CD4-positive, alpha-beta memory T cell (primary cell): Measurements from ENCODE around the gene GSK3B. TPM values are rescaled to one million over a fixed set of nuclear protein-coding genes. Genes with fewer than 3 reads are reported as not detected.

ENCODE experiments used
- CTCF ChIA-PET: fragments of 350-600 bp; sonication (Branson Sonifier 250); formaldehyde crosslinking; loops from one replicate; lab custom pipeline; 2021; ENCODE audit warnings: inconsistent platforms; ENCODE audit not compliant: partially characterized antibody; lab: Charles Lee
- POLR2A ChIA-PET: fragments of 350-600 bp; sonication (Branson Sonifier 250); formaldehyde crosslinking; loops from one replicate; lab custom pipeline; 2021; ENCODE audit not compliant: partially characterized antibody; lab: Charles Lee
- DNase-seq, 5 donors: peaks; one replicate each; pipeline versions ENCODE4 v3.0.0 to v3.0.0-alpha.2; 2020 to 2022; ENCODE audit warnings: mixed read lengths in 1 of 5
- H3K27ac ChIP-seq: one replicate; pipeline ENCODE4 v1.7.0; 2013; ENCODE audit warnings: low read depth, low read length
- H3K27me3 ChIP-seq: 2 replicates; pipeline ENCODE4 v1.7.0; 2013; ENCODE audit warnings: mild to moderate bottlenecking, low read length, moderate library complexity; ENCODE audit not compliant: insufficient read depth
- H3K36me3 ChIP-seq: 2 replicates; pipeline ENCODE4 v1.7.0; 2013; ENCODE audit warnings: mild to moderate bottlenecking, low read length, moderate library complexity; ENCODE audit not compliant: insufficient read depth
- H3K4me1 ChIP-seq: 2 replicates; pipeline ENCODE4 v1.7.0; 2013; ENCODE audit warnings: mild to moderate bottlenecking, low read length, moderate library complexity; ENCODE audit not compliant: insufficient read depth
- H3K4me3 ChIP-seq, 2 donors: one replicate each; pipeline ENCODE4 v1.7.0; 2013; ENCODE audit warnings: low read length in 2 of 2, mild to moderate bottlenecking in 1 of 2
- H3K9me3 ChIP-seq, 2 donors: one replicate each; pipeline ENCODE4 v1.7.0; 2013; ENCODE audit warnings: low read length in 2 of 2, control low read depth in 1 of 2; ENCODE audit not compliant: control insufficient read depth in 1 of 2
- H3K27ac Mint-ChIP-seq, 7 donors: one replicate each; pipeline ENCODE4 v1.8.0; 2020 to 2021; ENCODE audit warnings: mixed read lengths in 7 of 7, mild to moderate bottlenecking in 6 of 7, inconsistent platforms in 3 of 7, moderate library complexity in 3 of 7
- H3K27me3 Mint-ChIP-seq, 2 donors: one replicate each; pipeline ENCODE4 v1.8.0; 2020 to 2021; ENCODE audit warnings: mixed read lengths in 2 of 2
- H3K36me3 Mint-ChIP-seq, 2 donors: one replicate each; pipeline ENCODE4 v1.8.0; 2020 to 2021; ENCODE audit warnings: mixed read lengths in 2 of 2, inconsistent platforms in 1 of 2, mild to moderate bottlenecking in 1 of 2
- H3K4me1 Mint-ChIP-seq, 4 donors: one replicate each; pipeline ENCODE4 v1.8.0; 2020 to 2021; ENCODE audit warnings: mixed read lengths in 4 of 4, mild to moderate bottlenecking in 1 of 4
- H3K4me3 Mint-ChIP-seq, 8 donors: one replicate each; pipeline ENCODE4 v1.8.0; 2020 to 2021; ENCODE audit warnings: mixed read lengths in 8 of 8, mild to moderate bottlenecking in 7 of 8, moderate library complexity in 6 of 8, inconsistent platforms in 3 of 8
- H3K9me3 Mint-ChIP-seq, 8 donors: one replicate each; pipeline ENCODE4 v1.8.0; 2020 to 2021; ENCODE audit warnings: mixed read lengths in 8 of 8, mild to moderate bottlenecking in 5 of 8, inconsistent platforms in 3 of 8, moderate library complexity in 1 of 8
- intact Hi-C: fragments of 100-400 bp; cut with micrococcal nuclease; formaldehyde crosslinking; loops from one replicate; pipeline ENCODE4 v1.15.1; 2023
- polyA plus RNA-seq, 2 donors: library from polyadenylated mRNA; unstranded; fragments of 300-500 nt; fragmentation: Illumina TruSeq; gene quantifications; one replicate each; pipeline ENCODE4 v1.2.3, GENCODE V29; 2021
- total RNA-seq, 2 experiments: library from RNA; stranded (reverse); gene quantifications; one replicate each; pipeline ENCODE4 v1.2.3, GENCODE V29; 2021

Gene GSK3B
- total and polyA plus RNA-seq, 4 experiments from 2014 or later, result 10.4 to 35.0 (median 25.5) TPM

DNA sequence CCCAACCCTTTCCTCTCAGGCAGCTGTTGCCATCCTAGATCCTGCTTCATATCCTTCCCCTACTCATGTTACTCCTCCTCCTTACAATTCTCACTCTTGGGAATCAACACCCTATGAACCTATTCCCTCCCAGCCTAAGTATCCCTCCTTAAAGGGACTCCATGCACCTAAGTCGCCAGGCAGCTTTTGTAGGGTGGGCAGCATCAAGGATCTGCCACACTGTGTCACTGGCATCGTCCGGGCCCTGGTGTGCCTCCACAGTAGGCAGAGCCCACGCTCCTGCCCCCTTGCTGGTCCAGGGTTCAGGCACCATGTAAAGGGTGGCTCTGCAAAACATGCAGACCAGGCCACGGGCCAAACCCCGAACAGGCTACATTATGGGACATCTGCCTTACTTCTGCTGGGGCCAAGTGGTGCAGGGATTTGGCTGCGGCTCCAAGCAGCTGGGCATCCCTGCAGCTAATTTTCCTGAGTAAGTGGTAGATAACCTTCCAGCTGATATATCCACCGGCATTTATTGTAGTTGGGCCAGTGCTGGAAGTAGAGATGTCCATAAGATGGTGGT is 53.4 kb downstream of the GSK3B start:
- H3K27me3 Mint-ChIP-seq, result no peaks in the 10 kb centered on the region
- POLR2A ChIA-PET, result no interaction called here
- peaks cover 5 to 82% (median 69%) of the 10 kb centered on the region in 8 donors for H3K9me3 Mint-ChIP-seq
- Histone ChIP-seq H3K9me3 (peaks cover 0 to 26% of the 10 kb centered on the region in 2 donors), H3K36me3 (no peaks in the 10 kb centered on the region), H3K27me3 (no peaks in the 10 kb centered on the region), H3K27ac (no peak overlapping the region), H3K4me3 (no peak overlapping the region), H3K4me1 (peaks cover 4% of the 10 kb centered on the region)
- CTCF ChIA-PET, result interaction anchor here (1.2 kb wide), 1 partner anchor 51 kb away, joined by 3 read pairs; no protein-coding TSS in a partner anchor
- H3K4me3 Mint-ChIP-seq, result peak overlapping the region in 1 of 8 donors; percentile 10
- H3K27ac Mint-ChIP-seq, result peak overlapping the region in 1 of 7 donors; percentile 39
- intact Hi-C loops, result no loop called here
- H3K36me3 Mint-ChIP-seq, result peaks cover 62 to 76% of the 10 kb centered on the region in 2 donors
- DNase-seq, result no peak
- H3K4me1 Mint-ChIP-seq, result peaks cover 11 to 32% (median 22%) of the 10 kb centered on the region in 4 donors

DNA sequence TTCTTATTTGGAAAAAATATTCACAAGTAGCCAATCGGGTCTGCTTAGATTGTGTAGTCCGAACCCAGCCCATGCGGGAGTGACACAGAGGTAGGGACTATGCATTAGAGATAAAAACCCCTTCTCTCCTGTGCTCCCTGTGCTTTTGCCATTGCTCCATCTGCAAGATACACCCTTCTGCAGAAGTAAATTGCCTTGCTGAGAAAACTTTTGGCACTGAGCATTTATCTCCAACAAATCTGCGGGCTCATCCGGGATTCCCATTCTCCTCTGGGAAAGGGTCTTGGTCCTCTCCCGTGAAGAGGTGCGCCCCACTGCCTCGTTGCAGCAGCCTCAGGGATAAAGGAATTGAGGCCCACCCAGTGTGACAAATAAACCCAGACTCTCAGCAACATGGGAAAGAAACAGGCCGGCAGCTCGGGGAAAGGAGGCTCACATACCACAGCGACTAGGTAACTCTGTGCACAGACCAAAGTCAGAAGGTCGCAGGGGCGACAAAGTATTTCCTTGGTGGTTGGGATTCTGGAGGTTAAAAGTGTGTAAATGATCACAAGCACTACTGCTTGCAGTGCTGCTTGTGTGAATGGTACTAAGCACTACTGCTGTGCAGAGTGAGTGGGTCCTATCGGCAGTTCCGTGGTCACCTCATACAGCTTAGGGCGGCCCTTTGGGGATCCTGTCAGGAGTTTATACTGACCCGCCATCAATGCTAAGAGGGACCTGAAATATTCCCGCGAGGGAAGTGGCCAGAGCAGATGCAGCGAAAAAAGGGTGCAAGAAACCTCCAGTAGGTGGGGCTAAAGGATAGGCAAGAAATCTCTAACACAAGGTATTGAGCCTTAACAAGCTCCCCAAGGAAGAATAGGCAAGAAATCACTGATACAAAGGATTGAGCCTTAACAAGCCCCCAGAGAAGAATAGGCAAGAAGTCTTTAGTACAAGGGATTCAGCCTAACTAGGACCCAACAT is 54.3 kb downstream of the GSK3B start:
- peak overlapping the region in 2 of 7 donors; percentile 51 to 75 for H3K27ac Mint-ChIP-seq
- peaks cover under 1 to 72% (median 60%) of the 10 kb centered on the region in 8 donors for H3K9me3 Mint-ChIP-seq
- peaks cover 53 to 68% of the 10 kb centered on the region in 2 donors for H3K36me3 Mint-ChIP-seq

DNA sequence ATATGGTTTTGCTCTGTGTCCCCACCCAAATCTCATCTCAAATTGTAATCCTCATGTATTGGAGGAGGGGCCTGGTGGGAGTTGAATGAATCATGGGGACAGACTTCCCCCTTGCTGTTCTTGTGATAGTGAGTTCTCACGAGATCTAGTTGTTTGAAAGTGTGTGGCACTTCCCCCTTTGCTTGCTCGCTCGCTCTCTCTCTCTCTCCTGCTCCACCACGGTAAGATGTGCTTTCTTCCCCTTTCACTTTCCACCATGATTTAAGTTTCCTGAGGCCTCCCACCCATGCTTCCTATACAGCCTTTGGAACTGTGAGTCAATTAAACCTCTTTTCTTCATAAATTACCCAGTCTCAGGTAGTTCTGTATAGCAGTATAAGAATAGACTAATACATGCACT is 60.7 kb downstream of the GSK3B start:
- Histone ChIP-seq H3K9me3 (no peaks in the 10 kb centered on the region), H3K4me3 (no peak overlapping the region), H3K36me3 (no peaks in the 10 kb centered on the region), H3K27me3 (no peaks in the 10 kb centered on the region), H3K4me1 (peaks cover 30% of the 10 kb centered on the region), H3K27ac (no peak overlapping the region)
- Mint-ChIP-seq H3K9me3 (peaks cover 0 to 9% (median 7%) of the 10 kb centered on the region in 8 donors), H3K27ac (no peak overlapping the region), H3K4me1 (peaks cover 40 to 65% (median 50%) of the 10 kb centered on the region in 4 donors), H3K27me3 (no peaks in the 10 kb centered on the region), H3K36me3 (peaks cover 9 to 22% of the 10 kb centered on the region in 2 donors), H3K4me3 (peak overlapping the region in 2 of 8 donors; percentile 3 to 34)
- ChIA-PET CTCF (no interaction called here), POLR2A (no interaction called here)
- intact Hi-C loops, result no loop called here
- no peak for DNase-seq

More for the DNA sequence above, 54.3 kb downstream of the GSK3B start:
- ChIA-PET CTCF (interaction anchor here (1.2 to 1.3 kb wide), 2 partner anchors 10 to 52 kb away, joined by 3 to 4 read pairs; no protein-coding TSS in a partner anchor), POLR2A (no interaction called here)
- no peaks in the 10 kb centered on the region for H3K27me3 ChIP-seq
- Mint-ChIP-seq H3K4me3 (peak overlapping the region in 2 of 8 donors; percentile 8 to 17), H3K4me1 (peaks cover 11 to 35% (median 25%) of the 10 kb centered on the region in 4 donors), H3K27me3 (no peaks in the 10 kb centered on the region)
- no peak overlapping the region for H3K4me3 ChIP-seq
- intact Hi-C loops, result no loop called here
- H3K9me3 ChIP-seq, result peaks cover 0 to 19% of the 10 kb centered on the region in 2 donors
- H3K27ac ChIP-seq, result no peak overlapping the region
- H3K36me3 ChIP-seq, result no peaks in the 10 kb centered on the region
- peaks cover 13% of the 10 kb centered on the region for H3K4me1 ChIP-seq
- DNase-seq, result no peak

DNA sequence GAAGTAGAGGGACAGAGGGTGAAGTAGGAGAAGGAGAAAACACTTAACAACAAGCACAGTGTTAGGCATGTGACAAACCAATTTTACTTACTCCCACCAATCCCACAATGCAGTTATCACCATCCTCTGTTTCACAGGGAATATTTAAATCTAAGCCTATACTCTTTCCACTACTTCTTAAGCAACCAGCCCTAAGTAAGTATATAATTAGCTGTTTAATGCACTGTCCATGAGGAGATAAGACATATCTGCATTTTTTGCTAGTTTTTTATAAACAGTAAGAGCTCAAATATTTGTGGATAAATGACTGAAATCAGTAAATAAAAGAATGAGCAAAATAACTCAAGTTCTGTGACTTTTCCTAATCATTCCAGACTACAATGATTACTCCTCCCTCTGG is 62.7 kb downstream of the GSK3B start:
- H3K27me3 ChIP-seq, result no peaks in the 10 kb centered on the region
- H3K4me3 Mint-ChIP-seq, result no peak overlapping the region
- no peak overlapping the region for H3K27ac ChIP-seq
- intact Hi-C loops, result no loop called here
- DNase-seq, result no peak
- H3K9me3 Mint-ChIP-seq, result peaks cover 0 to 2% (median 2%) of the 10 kb centered on the region in 8 donors
- no peak overlapping the region for H3K27ac Mint-ChIP-seq
- H3K4me3 ChIP-seq, result no peak overlapping the region
- H3K9me3 ChIP-seq, result no peaks in the 10 kb centered on the region
- H3K4me1 Mint-ChIP-seq, result peaks cover 45 to 67% (median 56%) of the 10 kb centered on the region in 4 donors
- ChIA-PET CTCF (no interaction called here), POLR2A (no interaction called here)
- peaks cover 30% of the 10 kb centered on the region for H3K4me1 ChIP-seq
- H3K36me3 Mint-ChIP-seq, result peaks cover 5 to 14% of the 10 kb centered on the region in 2 donors
- H3K27me3 Mint-ChIP-seq, result no peaks in the 10 kb centered on the region
- no peaks in the 10 kb centered on the region for H3K36me3 ChIP-seq

DNA sequence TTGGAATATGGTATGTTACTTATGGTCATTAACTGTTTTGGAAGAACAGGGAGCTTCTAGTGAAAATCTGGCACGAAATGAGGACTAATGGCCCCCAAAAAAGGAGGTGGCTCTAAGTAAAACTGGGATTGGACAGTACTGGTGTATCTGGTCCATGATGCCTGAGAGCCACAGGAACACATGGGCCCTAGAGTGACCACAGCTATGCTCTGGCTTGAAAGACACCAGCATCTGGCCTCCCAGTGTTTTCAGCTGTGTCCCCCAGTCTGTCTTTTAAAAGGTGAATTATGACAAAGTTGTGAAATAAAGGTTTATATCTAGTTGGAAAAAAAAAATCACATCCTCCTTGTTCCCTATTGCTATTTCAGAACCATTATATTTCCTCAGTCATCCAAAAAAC is 64.5 kb downstream of the GSK3B start:
- Histone ChIP-seq H3K27ac (no peak overlapping the region), H3K4me3 (no peak overlapping the region), H3K36me3 (no peaks in the 10 kb centered on the region), H3K4me1 (peaks cover 26% of the 10 kb centered on the region), H3K27me3 (no peaks in the 10 kb centered on the region), H3K9me3 (no peaks in the 10 kb centered on the region)
- peaks cover 55 to 78% (median 64%) of the 10 kb centered on the region in 4 donors for H3K4me1 Mint-ChIP-seq
- DNase-seq, result no peak
- POLR2A ChIA-PET, result no interaction called here
- CTCF ChIA-PET, result interaction anchor here (1.5 kb wide), 1 partner anchor 9 kb away, joined by 4 read pairs; no protein-coding TSS in a partner anchor
- H3K36me3 Mint-ChIP-seq, result peaks cover 5 to 22% of the 10 kb centered on the region in 2 donors
- H3K4me3 Mint-ChIP-seq, result no peak overlapping the region
- intact Hi-C loops, result no loop called here
- H3K9me3 Mint-ChIP-seq, result peaks cover 0 to 4% (median 2%) of the 10 kb centered on the region in 8 donors
- H3K27ac Mint-ChIP-seq, result peak overlapping the region in 1 of 7 donors; percentile 48
- no peaks in the 10 kb centered on the region for H3K27me3 Mint-ChIP-seq

DNA sequence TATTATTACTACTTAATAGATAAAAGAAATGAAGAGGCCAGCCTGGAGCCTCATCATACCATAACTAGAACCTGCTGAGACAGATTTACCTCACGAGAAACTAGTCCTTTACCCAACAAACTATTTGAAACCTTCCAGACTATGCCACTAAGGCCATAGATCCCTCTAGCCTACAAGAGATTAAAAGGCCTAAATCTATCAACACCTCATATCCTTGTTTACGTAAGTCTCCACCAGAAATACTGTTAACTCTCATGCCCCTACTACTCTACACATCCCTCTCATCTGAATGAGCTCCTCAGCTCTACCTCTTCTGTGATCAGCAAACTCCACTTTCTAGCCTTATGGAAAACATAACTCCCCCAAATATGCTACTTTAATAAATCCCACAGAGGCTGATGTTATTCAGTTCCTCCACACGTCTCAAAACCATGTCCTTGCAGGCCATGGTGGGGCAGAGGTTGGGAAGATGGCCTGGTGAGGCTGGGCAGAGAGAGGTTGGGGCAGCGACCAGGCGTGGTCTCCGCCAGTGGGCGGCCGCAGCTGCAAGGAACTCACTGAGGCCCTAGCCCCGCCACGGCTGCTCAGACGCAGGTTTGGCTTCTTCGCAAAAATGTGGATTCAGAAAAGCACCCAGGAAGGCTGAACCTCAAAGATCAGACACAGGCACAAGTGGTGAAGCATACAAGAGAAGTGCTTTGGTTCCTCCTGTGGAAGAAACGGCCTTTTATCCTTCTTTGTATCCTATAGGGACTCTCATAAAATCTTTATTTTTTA is 65.8 kb downstream of the GSK3B start:
- POLR2A ChIA-PET, result no interaction called here
- Mint-ChIP-seq H3K9me3 (peaks cover 0 to 4% (median 0%) of the 10 kb centered on the region in 8 donors), H3K4me3 (peak overlapping the region in 1 of 8 donors; percentile 33)

More for the DNA sequence above, 65.8 kb downstream of the GSK3B start:
- intact Hi-C loops, result no loop called here
- Histone ChIP-seq H3K4me3 (no peak overlapping the region), H3K4me1 (peaks cover 25% of the 10 kb centered on the region), H3K9me3 (no peaks in the 10 kb centered on the region), H3K27me3 (no peaks in the 10 kb centered on the region), H3K36me3 (no peaks in the 10 kb centered on the region), H3K27ac (no peak overlapping the region)
- Mint-ChIP-seq H3K27me3 (no peaks in the 10 kb centered on the region), H3K36me3 (peaks cover 1 to 10% of the 10 kb centered on the region in 2 donors), H3K27ac (peak overlapping the region in 2 of 7 donors; percentile 24 to 49), H3K4me1 (peaks cover 54 to 75% (median 64%) of the 10 kb centered on the region in 4 donors)
- no peak for DNase-seq
- CTCF ChIA-PET, result no interaction called here
